Prostate gland (tissue), 2 donors: ENCODE measurements around the gene RAN.

Experiments
- CTCF ChIP-seq, 4 experiments: fragments of 200-600 bp in 2 of 4; fragments of 450-650 bp in 2 of 4; sonication (generic) in 2 of 4; IDR thresholded peaks; 1 replicate in 3 of 4; 2 replicates in 1 of 4; pipeline ENCODE4 v1.5.1; 2016 to 2019; ENCODE audit warnings: antibody characterized with exemption in 4 of 4, mild to moderate bottlenecking in 2 of 4, moderate library complexity in 2 of 4
- POLR2A ChIP-seq: fragments of 450-650 bp; IDR thresholded peaks from one replicate; pipeline ENCODE4 v1.6.1; 2016; ENCODE audit warnings: antibody characterized with exemption, mild to moderate bottlenecking
- POLR2AphosphoS5 ChIP-seq: sonication (generic); formaldehyde crosslinking; IDR thresholded peaks from one replicate; pipeline ENCODE4 v1.6.1; 2017; ENCODE audit warnings: antibody characterized with exemption

GRCh38 chr12:130911933-130912332 is 40.1 kb downstream of the RAN start:
- TF ChIP-seq POLR2A (no peak), CTCF (IDR thresholded peaks at IDR 0.05) (no peak), POLR2AphosphoS5 (no peak)
